ENCODE data around the gene HIPK2.
A peak's percentile ranks its signal among the peaks of the same experiment; 100 is the strongest.

The HIPK2 gene

DNA sequence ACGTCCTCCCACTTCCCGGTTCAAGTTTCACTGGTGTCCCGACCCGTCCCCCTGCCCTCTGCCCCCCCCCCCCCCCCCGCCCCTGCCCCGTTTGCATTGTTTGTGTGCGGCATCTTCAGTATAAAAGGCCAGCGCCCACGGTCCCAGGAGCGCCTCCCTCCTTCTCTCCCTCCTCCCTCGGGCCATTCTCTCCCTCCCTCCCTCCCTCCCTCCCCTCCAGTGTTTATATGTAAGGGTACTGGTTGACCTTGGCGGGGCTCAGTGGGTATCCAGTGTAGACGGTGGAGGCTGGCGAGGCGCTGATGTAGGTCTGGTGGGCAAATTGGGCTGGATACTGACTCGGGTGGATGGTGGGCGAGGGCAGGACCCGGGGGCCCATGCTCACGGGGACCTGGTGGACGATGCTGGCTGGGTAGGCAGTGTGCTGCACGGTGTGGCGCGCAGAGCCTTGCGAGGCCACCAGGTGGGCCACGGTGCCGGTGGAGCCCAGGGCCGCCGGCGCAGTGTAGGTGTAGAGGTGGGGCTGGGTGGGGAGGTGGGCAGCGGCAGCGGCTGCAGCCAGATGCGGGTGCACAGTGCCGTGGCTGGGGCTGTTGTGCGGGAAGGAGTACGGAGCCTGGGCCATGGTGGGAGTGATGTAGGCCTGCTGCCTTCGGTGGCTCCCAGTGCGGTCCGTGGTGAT, 205.0 kb downstream of the HIPK2 start:
- Mint-ChIP-seq H3K9me3 (no peaks in the 10 kb centered on the region), H3K27me3 (no peaks in the 10 kb centered on the region), H3K27ac (peak overlapping the region; percentile 23), H3K4me3 (no peak overlapping the region), H3K4me1 (ENCODE audit: low read depth) (peaks cover 1% of the 10 kb centered on the region), H3K36me3 (ENCODE audit: low read depth) (peaks cover 90% of the 10 kb centered on the region)
- intact Hi-C loops (cut with micrococcal nuclease), result no loop called here

DNA sequence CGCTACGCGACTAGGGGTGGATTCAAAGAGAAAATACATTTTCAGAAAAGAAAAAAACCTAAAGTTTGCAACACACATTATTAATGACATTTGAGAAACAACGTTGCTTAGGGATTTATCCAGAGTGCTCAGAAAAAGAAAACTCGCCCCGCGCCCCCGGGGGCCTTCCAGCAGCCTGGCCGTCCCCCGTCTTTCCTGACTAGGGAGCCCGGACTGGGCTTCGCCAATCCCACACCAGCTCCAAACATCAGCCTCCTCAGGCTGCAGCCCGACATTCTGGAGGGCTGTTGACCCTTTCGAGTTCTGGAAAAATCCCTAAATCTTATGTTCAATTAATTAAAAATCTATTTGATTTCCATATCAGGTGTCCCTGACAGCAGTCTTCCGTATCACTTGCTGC, 205.7 kb downstream of the HIPK2 start:
- no peak overlapping the region for H3K27ac Mint-ChIP-seq
- H3K27me3 Mint-ChIP-seq, result no peaks in the 10 kb centered on the region
- H3K4me3 Mint-ChIP-seq, result no peak overlapping the region
- intact Hi-C loops (cut with micrococcal nuclease), result no loop called here
- H3K36me3 Mint-ChIP-seq (ENCODE audit: low read depth), result peaks cover 91% of the 10 kb centered on the region
- no peaks in the 10 kb centered on the region for H3K9me3 Mint-ChIP-seq
- H3K4me1 Mint-ChIP-seq (ENCODE audit: low read depth), result peaks cover 4% of the 10 kb centered on the region

GRCh38 chr7:139571651-139572050, 206.1 kb downstream of the HIPK2 start:
- Mint-ChIP-seq H3K27ac (no peak overlapping the region), H3K4me3 (no peak overlapping the region), H3K27me3 (no peaks in the 10 kb centered on the region), H3K9me3 (no peaks in the 10 kb centered on the region), H3K36me3 (ENCODE audit: low read depth) (peaks cover 93% of the 10 kb centered on the region), H3K4me1 (ENCODE audit: low read depth) (peaks cover 4% of the 10 kb centered on the region)
- intact Hi-C loops (cut with micrococcal nuclease), result no loop called here

GRCh38 chr7:139571190-139571589, 206.6 kb downstream of the HIPK2 start:
- Mint-ChIP-seq H3K9me3 (no peaks in the 10 kb centered on the region), H3K36me3 (ENCODE audit: low read depth) (peaks cover 89% of the 10 kb centered on the region), H3K4me1 (ENCODE audit: low read depth) (peaks cover 4% of the 10 kb centered on the region), H3K27me3 (no peaks in the 10 kb centered on the region), H3K27ac (no peak overlapping the region), H3K4me3 (no peak overlapping the region)
- intact Hi-C loops (cut with micrococcal nuclease), result no loop called here

GRCh38 chr7:139570626-139571025, 207.2 kb downstream of the HIPK2 start:
- intact Hi-C loops (cut with micrococcal nuclease), result no loop called here
- H3K36me3 Mint-ChIP-seq (ENCODE audit: low read depth), result peaks cover 83% of the 10 kb centered on the region

DNA sequence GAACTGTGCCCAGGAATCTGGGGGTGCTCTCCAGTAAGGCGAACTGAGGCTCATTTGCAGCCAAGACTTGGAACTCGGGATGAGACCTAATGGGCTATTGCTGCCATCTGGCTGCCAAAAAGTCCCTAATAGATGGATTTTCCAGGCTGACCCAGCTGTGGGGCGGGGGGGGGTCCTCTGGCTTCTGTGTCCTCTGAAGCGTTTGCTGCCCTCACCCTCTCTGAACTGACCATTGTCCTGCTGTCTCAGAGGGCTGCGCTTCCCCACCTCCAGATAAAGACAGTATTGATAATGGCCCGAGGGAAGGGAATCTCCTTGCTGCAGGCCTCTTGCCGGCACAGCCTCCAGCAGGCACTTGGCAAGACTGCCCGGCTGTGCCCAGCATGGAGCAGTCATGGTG, 207.7 kb downstream of the HIPK2 start:
- Mint-ChIP-seq H3K27me3 (no peaks in the 10 kb centered on the region), H3K4me3 (no peak overlapping the region), H3K9me3 (no peaks in the 10 kb centered on the region), H3K36me3 (ENCODE audit: low read depth) (peaks cover 78% of the 10 kb centered on the region), H3K27ac (no peak overlapping the region), H3K4me1 (ENCODE audit: low read depth) (peaks cover 4% of the 10 kb centered on the region)
- intact Hi-C loops (cut with micrococcal nuclease), result no loop called here

More at GRCh38 chr7:139570626-139571025, 207.2 kb downstream of the HIPK2 start:
- peaks cover 4% of the 10 kb centered on the region for H3K4me1 Mint-ChIP-seq (ENCODE audit: low read depth)
- no peaks in the 10 kb centered on the region for H3K27me3 Mint-ChIP-seq
- no peak overlapping the region for H3K27ac Mint-ChIP-seq
- no peaks in the 10 kb centered on the region for H3K9me3 Mint-ChIP-seq
- no peak overlapping the region for H3K4me3 Mint-ChIP-seq

- H3K4me3 Mint-ChIP-seq, result no peak overlapping the region
- no peaks in the 10 kb centered on the region for H3K9me3 Mint-ChIP-seq
- H3K36me3 Mint-ChIP-seq (ENCODE audit: low read depth), result peaks cover 66% of the 10 kb centered on the region
Measured at GRCh38 chr7:139568813-139569490, 208.8 kb downstream of the HIPK2 start.

DNA sequence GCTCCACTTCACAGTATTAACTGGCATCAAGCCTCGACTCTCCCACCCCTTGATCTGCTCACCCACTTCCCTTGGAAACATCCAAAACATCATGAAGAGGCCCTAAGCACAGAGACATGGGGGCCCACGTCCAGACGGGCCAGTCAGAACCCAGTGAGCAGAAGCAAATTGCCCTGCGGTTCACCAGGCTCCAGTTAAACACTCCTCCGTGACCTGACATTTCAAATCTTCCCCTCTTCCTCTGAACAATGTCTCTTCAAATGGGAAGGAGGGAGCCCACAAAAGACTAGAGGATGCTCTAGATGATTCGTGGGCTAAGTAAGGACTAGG, 209.5 kb downstream of the HIPK2 start:
- H3K27me3 Mint-ChIP-seq, result no peaks in the 10 kb centered on the region
- peaks cover 60% of the 10 kb centered on the region for H3K36me3 Mint-ChIP-seq (ENCODE audit: low read depth)
- no peak overlapping the region for H3K4me3 Mint-ChIP-seq
- H3K9me3 Mint-ChIP-seq, result no peaks in the 10 kb centered on the region
- intact Hi-C loops (cut with micrococcal nuclease), result no loop called here
- peaks cover 6% of the 10 kb centered on the region for H3K4me1 Mint-ChIP-seq (ENCODE audit: low read depth)
- H3K27ac Mint-ChIP-seq, result no peak overlapping the region

More at GRCh38 chr7:139568813-139569490, 208.8 kb downstream of the HIPK2 start:
- H3K27ac Mint-ChIP-seq, result no peak overlapping the region
- H3K4me1 Mint-ChIP-seq (ENCODE audit: low read depth), result peaks cover 4% of the 10 kb centered on the region
- no peaks in the 10 kb centered on the region for H3K27me3 Mint-ChIP-seq
- intact Hi-C loops (cut with micrococcal nuclease), result no loop called here

- no peaks in the 10 kb centered on the region for H3K9me3 Mint-ChIP-seq
- H3K4me3 Mint-ChIP-seq, result no peak overlapping the region
- H3K27ac Mint-ChIP-seq, result no peak overlapping the region
- H3K36me3 Mint-ChIP-seq (ENCODE audit: low read depth), result peaks cover 55% of the 10 kb centered on the region
- H3K27me3 Mint-ChIP-seq, result no peaks in the 10 kb centered on the region
- H3K4me1 Mint-ChIP-seq (ENCODE audit: low read depth), result peaks cover 11% of the 10 kb centered on the region
- intact Hi-C loops (cut with micrococcal nuclease), result no loop called here
Measured at GRCh38 chr7:139567647-139568345, 210.0 kb downstream of the HIPK2 start.

DNA sequence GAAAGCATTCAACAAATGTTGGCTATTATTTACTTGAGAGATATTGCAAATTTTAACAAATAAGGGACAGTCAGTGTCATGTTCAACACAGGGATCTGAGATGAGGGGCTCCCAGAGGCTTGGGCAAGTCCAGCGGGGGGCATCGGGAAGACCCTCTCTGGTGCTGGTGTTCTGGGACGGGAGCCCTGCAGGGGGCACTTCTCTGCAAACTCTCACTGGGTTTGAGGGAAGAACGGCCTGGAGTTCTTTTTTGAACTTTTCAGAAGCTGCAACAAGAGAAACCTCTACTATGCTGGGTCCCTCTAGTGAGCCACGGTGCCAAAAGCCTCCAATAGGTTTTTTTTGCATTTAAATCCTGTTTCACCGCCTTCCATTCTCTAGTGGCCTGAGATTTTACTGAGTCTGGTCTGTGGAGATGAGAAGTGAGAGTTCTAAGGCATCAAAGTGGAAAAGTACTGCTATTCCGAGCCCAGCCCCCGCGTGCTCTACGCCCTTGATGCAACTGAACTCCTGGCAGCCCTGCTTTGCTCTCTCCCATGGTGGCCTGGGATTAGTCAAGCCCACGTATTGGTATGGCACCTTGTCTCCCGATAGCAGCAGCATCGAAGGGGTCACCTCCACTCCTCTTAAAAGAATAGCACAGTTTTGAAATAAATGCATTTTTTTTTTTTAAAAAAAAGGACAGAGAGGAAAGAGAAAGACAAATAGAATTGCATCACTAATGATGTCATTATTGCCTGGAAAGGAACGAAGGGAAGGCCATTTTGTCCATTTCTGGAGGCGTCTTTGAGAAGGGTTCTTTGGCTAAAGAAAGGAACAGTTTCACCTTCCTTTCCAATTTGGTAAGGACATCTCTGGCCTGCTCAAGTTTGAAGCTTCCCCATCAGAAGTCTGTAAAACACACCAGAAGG, 210.8 kb downstream of the HIPK2 start:
- Mint-ChIP-seq H3K4me1 (ENCODE audit: low read depth) (peaks cover 14% of the 10 kb centered on the region), H3K27ac (no peak overlapping the region), H3K4me3 (no peak overlapping the region), H3K9me3 (no peaks in the 10 kb centered on the region), H3K27me3 (no peaks in the 10 kb centered on the region), H3K36me3 (ENCODE audit: low read depth) (peaks cover 48% of the 10 kb centered on the region)
- intact Hi-C loops (cut with micrococcal nuclease), result no loop called here

- no peak overlapping the region for H3K27ac Mint-ChIP-seq
- peaks cover 39% of the 10 kb centered on the region for H3K36me3 Mint-ChIP-seq (ENCODE audit: low read depth)
- peaks cover 14% of the 10 kb centered on the region for H3K4me1 Mint-ChIP-seq (ENCODE audit: low read depth)
- H3K4me3 Mint-ChIP-seq, result no peak overlapping the region
- H3K9me3 Mint-ChIP-seq, result no peaks in the 10 kb centered on the region
- intact Hi-C loops (cut with micrococcal nuclease), result no loop called here
- H3K27me3 Mint-ChIP-seq, result no peaks in the 10 kb centered on the region
Measured at GRCh38 chr7:139566075-139566474, 211.7 kb downstream of the HIPK2 start.

DNA sequence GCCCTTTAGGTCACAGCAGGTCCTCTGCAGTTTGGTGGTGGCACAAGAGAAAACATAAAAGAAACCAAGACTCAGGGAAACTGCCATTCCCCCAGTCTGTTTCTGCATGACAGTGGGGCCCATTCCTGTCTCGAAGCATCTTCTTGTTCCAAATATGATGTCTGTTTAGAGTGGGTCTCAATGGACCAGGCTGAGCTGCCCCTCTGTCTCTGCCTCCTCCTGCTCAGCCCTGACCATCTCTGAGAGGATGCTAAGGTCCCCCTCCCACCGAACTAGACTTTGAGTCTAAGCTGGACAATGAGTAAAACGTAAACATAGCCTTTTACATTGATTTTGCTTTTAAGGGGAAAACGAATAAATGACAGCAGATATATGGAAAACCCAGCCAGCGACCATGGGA, 213.9 kb downstream of the HIPK2 start:
- Mint-ChIP-seq H3K9me3 (peaks cover 8% of the 10 kb centered on the region), H3K4me1 (ENCODE audit: low read depth) (peaks cover 19% of the 10 kb centered on the region), H3K27me3 (peaks cover 3% of the 10 kb centered on the region), H3K4me3 (no peak overlapping the region), H3K36me3 (ENCODE audit: low read depth) (peaks cover 31% of the 10 kb centered on the region), H3K27ac (no peak overlapping the region)
- intact Hi-C loops (cut with micrococcal nuclease), result no loop called here

DNA sequence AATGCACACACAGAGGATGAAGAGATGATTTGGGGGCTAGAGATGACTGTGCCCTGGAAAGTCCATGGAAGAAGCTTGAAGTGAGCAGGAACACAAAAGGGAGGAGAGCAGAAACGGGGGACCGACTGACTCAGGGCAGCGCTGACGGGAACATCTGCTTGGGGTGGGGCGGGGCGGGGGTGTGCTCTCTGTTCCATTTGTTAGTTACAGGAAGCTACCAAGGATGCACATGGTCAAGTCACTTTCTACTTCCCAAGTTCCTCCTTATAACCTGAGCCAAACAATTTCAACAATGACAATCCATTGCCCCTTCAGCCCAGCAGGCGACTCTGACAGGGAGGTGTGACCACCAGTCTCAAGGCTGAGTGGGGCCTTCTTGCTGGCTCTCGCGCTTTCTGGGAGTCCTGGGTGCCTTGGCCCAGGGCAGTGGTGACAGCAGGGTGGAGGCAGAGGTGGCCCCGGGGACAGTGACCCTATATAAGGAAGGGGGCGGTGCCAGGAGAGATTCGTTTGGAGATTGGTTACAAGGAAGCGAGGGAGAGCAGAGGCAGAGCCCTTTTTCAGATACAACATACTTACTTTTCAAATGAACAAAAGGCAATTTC, 214.7 kb downstream of the HIPK2 start:
- H3K4me3 Mint-ChIP-seq, result no peak overlapping the region
- peaks cover 8% of the 10 kb centered on the region for H3K9me3 Mint-ChIP-seq
- H3K36me3 Mint-ChIP-seq (ENCODE audit: low read depth), result peaks cover 23% of the 10 kb centered on the region
- peaks cover 3% of the 10 kb centered on the region for H3K27me3 Mint-ChIP-seq
- H3K4me1 Mint-ChIP-seq (ENCODE audit: low read depth), result peaks cover 19% of the 10 kb centered on the region
- intact Hi-C loops (cut with micrococcal nuclease), result no loop called here
- H3K27ac Mint-ChIP-seq, result peak overlapping the region; percentile 23
